Measurements from ENCODE around the gene HLA-E. TPM values are rescaled to one million over a fixed set of nuclear protein-coding genes. Genes with fewer than 3 reads are reported as not detected.
A peak's percentile ranks its signal among the peaks of the same experiment; 100 is the strongest.
"Not testable (repeated sequence)": the region's sequence is repeated elsewhere in the genome, so short reads cannot be mapped to it uniquely, and the experiment has no call there.

The HLA-E gene
- total RNA-seq, 2 donors from 2014 or later: 133 to 216 TPM

DNA sequence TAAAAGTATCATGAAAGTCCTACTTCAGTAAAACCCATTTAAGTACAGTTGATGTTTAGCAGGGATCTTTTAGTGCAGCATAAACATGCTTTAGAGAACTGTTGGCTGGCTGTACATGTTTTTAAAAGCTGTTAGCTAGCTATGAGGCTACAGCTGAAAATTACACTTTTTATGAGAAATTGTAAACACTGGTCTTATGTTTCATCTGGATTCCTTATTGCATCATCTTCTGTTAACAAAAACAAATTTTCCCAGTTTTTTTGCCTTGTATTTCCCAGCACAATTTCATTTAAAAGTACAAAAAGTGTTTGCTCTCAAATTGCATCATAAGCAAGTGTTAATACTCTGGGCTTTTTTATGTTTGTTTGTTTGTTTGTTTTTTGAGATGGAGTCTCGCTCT, 18.3 kb upstream of the HLA-E start:
- no peaks in the 10 kb centered on the region for H3K9me3 ChIP-seq
- intact Hi-C loops (cut with DNase I): no loop called here

GRCh38 chr6:30475116-30475515, 14.2 kb upstream of the HLA-E start:
- H3K27me3 ChIP-seq; H3K36me3 ChIP-seq (replicated peaks in 1 of 2; ENCODE audit: insufficient read depth in 1 of 2, low read depth in 2 of 2); DNase-seq; H3K27ac ChIP-seq; intact Hi-C loops (cut with DNase I); ATAC-seq; H3K4me3 ChIP-seq; H3K4me1 ChIP-seq; H3K9me3 ChIP-seq: not testable (repeated sequence)
- WGBS, 2 donors: 67 to 86% methylated on average over 5 to 26 of the region's 26 CpGs

More for the DNA sequence above, 18.3 kb upstream of the HLA-E start:
- WGBS, 2 donors: 84 to 92% methylated on average over 1 of the region's 1 CpG
- Histone ChIP-seq H3K4me3 (no peak overlapping the region), H3K27ac (no peak overlapping the region), H3K27me3 (peaks cover 0 to 9% of the 10 kb centered on the region in 2 donors), H3K36me3 (replicated peaks in 1 of 2; ENCODE audit: insufficient read depth in 1 of 2, low read depth in 2 of 2) (no peaks in the 10 kb centered on the region), H3K4me1 (peaks cover 13% of the 10 kb centered on the region)
- ATAC-seq (no peak), DNase-seq (no peak)
- TF ChIP-seq, protein P1, sequence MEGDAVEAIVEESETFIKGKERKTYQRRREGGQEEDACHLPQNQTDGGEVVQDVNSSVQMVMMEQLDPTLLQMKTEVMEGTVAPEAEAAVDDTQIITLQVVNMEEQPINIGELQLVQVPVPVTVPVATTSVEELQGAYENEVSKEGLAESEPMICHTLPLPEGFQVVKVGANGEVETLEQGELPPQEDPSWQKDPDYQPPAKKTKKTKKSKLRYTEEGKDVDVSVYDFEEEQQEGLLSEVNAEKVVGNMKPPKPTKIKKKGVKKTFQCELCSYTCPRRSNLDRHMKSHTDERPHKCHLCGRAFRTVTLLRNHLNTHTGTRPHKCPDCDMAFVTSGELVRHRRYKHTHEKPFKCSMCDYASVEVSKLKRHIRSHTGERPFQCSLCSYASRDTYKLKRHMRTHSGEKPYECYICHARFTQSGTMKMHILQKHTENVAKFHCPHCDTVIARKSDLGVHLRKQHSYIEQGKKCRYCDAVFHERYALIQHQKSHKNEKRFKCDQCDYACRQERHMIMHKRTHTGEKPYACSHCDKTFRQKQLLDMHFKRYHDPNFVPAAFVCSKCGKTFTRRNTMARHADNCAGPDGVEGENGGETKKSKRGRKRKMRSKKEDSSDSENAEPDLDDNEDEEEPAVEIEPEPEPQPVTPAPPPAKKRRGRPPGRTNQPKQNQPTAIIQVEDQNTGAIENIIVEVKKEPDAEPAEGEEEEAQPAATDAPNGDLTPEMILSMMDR (IDR thresholded peaks at IDR 0.05): no peak
- no peak for TF ChIP-seq POLR2A (IDR thresholded peaks at IDR 0.05)

DNA sequence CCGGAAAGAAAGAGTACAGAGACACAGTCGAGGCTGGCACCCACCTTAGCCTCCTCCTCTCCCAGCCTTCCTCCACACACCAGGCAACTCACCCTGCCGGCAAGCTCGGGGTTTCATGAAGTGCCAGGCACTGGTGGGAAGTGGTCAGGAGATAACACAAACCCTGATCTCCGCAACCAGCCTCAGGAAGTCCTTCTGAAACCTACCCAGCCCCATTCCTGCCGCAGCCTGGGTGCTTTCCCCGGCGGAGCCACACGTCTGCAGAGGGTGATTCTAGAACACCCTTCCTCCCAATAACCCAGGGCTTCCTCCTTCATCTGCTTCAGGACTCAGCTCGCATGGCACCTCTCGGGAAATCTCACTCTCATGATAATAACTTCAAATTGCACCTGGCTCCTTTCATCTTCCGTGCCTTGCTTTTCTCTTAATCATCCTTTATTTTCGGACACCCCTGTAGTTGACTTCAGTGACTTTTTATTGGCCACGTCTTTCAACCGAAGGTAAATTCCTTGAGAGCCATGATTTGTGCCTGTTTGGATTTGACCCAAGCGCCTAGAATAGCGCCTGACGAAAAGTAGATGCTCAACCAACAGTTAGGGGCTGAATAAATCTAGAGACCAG, 8.7 kb upstream of the HLA-E start:
- peaks cover 7% of the 10 kb centered on the region for H3K4me1 ChIP-seq
- H3K4me3 ChIP-seq: no peak overlapping the region
- no peaks in the 10 kb centered on the region for H3K9me3 ChIP-seq
- ATAC-seq (no peak), DNase-seq (no peak)
- TF ChIP-seq, protein P1 (IDR thresholded peaks at IDR 0.05): no peak
- TF ChIP-seq POLR2A (IDR thresholded peaks at IDR 0.05): no peak
- H3K27me3 ChIP-seq: peaks cover 0 to 16% of the 10 kb centered on the region in 2 donors
- WGBS, 2 donors: 6 to 12% methylated on average over 18 of the region's 18 CpGs
- H3K36me3 ChIP-seq (replicated peaks in 1 of 2; ENCODE audit: insufficient read depth in 1 of 2, low read depth in 2 of 2): no peaks in the 10 kb centered on the region
- H3K27ac ChIP-seq: no peak overlapping the region
- intact Hi-C loops (cut with DNase I): no loop called here

DNA sequence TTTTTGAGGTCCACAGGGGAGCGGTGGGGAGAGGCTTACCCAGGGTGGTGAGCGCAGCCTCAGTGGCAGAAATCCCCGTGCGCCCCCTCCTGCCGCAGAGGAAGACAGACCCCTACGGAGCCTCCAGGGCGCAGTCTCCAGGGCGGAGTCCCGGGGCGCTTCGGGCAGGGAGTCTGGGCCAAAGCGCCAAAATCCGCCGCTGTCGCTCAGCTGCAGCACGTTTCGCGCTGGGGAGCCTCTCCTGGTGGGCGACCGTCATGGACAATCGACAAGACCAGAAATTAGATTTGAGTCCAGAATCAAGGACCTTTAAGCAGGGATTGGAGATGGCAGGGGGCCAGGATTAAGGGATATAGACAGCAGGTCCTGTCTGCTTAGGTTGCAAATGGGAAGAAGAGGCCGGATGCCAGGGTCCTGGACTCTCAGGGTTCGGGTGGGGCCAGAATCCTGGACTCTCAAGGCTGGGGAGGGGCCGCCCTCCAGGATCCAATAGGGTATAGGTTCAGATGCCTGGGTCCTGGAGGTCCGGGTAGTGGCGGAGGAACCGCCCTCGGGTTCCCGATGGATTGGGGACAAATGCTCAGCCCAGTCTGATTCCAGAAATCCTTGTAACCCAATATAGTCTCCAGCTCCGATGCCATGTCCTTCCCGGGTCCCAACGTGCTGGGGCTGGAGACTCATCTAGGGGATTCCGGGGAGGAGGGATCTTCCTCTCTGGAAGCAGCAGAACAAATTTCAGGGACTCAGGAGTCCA, 7.9 kb upstream of the HLA-E start:
- Histone ChIP-seq H3K27me3 (peaks cover 0 to 16% of the 10 kb centered on the region in 2 donors), H3K9me3 (no peaks in the 10 kb centered on the region), H3K36me3 (replicated peaks in 1 of 2; ENCODE audit: insufficient read depth in 1 of 2, low read depth in 2 of 2) (no peaks in the 10 kb centered on the region), H3K4me1 (peaks cover 7% of the 10 kb centered on the region), H3K27ac (no peak overlapping the region), H3K4me3 (no peak overlapping the region)
- 4% methylated on average over 20 to 33 of the region's 33 CpGs for WGBS, 2 donors
- ATAC-seq: no peak
- intact Hi-C loops (cut with DNase I): no loop called here
- TF ChIP-seq POLR2A (IDR thresholded peaks at IDR 0.05): no peak
- TF ChIP-seq, protein P1 (IDR thresholded peaks at IDR 0.05): no peak
- DNase-seq: no peak

DNA sequence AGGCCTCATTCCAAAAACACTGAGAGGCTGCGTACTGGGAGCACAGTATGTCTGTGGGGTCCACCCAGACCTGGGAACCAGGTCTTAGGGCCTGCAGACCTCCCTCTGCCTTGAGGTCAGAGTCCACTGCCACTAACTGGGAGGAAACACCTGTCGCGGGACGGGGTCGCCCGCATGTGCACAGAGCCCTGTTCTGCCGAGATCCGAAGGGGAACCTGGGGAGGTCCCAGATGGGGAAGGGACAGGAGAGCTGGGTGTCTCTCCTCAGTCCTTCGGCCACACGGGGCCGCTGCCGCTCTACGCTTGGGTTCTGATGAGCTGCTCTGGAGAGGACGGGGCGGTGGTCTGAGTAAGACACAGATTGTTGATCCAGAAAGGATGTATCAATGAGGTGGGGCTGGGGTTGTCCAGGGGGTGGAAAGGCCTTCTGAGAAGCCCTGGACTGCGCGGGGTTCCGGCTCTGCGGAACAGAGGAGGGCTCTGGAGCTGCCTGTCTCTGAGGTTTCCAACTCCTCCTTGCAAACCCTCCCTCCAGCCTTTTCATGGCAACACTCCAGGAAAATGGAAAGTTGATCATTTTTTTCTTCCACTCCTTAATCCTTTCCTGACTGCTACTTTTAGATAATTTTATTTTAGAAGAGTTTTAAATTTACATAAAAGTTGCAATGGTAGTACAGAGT, 7.2 kb upstream of the HLA-E start:
- intact Hi-C loops (cut with DNase I); H3K4me3 ChIP-seq; H3K36me3 ChIP-seq (replicated peaks in 1 of 2; ENCODE audit: insufficient read depth in 1 of 2, low read depth in 2 of 2); H3K9me3 ChIP-seq; H3K4me1 ChIP-seq; H3K27ac ChIP-seq: not testable (repeated sequence)
- DNase-seq: peak; percentile 73 to 82 (median 76)
- TF ChIP-seq, protein P1 (IDR thresholded peaks at IDR 0.05): peak; percentile 68 to 85 (median 75)
- peak; percentile 87 for ATAC-seq
- 1% methylated on average over 10 to 19 of the region's 19 CpGs for WGBS, 2 donors
- H3K27me3 ChIP-seq: peaks cover 0 to 16% of the 10 kb centered on the region in 2 donors
